ENCODE data around the gene CHKB.
"Not testable (repeated sequence)": the region's sequence is repeated elsewhere in the genome, so short reads cannot be mapped to it uniquely, and the experiment has no call there.

Gene CHKB

GRCh38 chr22:50547263-50547985 is 35.2 kb downstream of the CHKB start:
- DNase-seq = no peak

GRCh38 chr22:50546326-50547262 is 36.1 kb downstream of the CHKB start:
- no peak for DNase-seq

GRCh38 chr22:50545522-50546325 is 36.9 kb downstream of the CHKB start, which contains the start of gene KLHDC7B:
Gene KLHDC7B (plus strand): TSS chr22:50545899. CDS start chr22:50546244, 345 bp downstream.
- no peak for DNase-seq

- no peak for DNase-seq
Observed at GRCh38 chr22:50544746-50545253, 37.8 kb downstream of the CHKB start.

DNA sequence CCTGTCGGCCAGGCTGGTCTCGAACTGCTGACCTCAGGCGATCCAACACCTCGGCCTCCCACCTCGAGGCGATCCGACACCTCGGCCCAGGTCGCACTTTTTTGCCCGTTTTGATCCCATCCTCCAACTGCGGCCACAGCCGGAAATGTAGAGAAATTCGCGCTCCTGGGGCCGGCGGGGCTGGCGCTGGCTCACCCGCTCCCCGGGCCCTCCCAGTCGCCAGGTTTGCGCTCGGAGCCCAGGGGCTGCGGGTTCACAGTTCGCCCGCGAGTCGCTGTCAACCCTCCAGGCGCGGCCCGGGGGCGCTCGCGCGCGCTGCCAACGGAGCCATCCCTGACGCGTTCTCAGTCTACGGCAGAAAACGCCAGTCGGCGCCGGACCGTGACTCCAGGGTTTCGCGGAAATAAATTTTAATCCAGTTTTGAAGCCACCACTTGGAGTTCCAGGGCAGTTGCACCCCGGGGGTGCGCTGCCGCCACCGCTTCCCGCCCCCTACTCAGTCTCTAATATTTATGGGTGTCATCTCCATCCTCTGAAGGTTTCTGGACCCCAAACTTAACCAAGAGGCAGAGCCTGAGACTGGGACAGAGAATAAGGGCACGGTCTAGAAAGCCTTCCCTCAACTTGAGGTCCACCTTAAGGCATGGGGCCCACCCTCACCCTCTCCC is 38.4 kb downstream of the CHKB start:
- no peak for DNase-seq

- no peak for DNase-seq
Observed at GRCh38 chr22:50542416-50542927, 40.2 kb downstream of the CHKB start.

- not testable (repeated sequence) for DNase-seq
Observed at GRCh38 chr22:50541667-50542026, 41.0 kb downstream of the CHKB start.

DNA sequence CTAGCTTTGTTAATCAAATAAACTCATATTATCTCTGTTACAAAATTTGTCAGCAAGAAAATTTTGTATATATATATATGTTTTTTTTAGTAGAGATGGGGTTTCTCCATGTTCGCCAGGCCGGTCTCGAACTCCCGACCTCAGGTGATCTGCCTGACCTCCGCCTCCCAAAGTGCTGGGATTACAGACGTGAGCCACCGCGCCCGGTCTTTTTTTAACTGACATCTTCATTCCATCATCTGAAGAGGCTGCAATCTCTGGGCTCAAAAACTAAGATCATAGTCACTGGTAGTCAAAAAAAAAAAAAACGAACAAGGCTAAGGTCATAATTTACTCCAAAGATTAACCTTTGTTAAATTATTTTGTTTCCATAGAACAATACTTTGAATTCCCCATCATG is 42.3 kb downstream of the CHKB start:
- DNase-seq = no peak

GRCh38 chr22:50537765-50538164 is 44.9 kb downstream of the CHKB start:
- no peak for DNase-seq

- DNase-seq = no peak
Observed at GRCh38 chr22:50536226-50536625, 46.4 kb downstream of the CHKB start.

- DNase-seq = no peak
Observed at GRCh38 chr22:50535113-50535512, 47.5 kb downstream of the CHKB start.

- not testable (repeated sequence) for DNase-seq
Observed at GRCh38 chr22:50533856-50534711, 48.6 kb downstream of the CHKB start.

- no peak for DNase-seq
Observed at GRCh38 chr22:50532824-50533796, 49.5 kb downstream of the CHKB start.

GRCh38 chr22:50531962-50532674 is 50.5 kb downstream of the CHKB start:
- DNase-seq = peak; percentile 17

- DNase-seq = no peak
Observed at GRCh38 chr22:50531546-50531961, 51.1 kb downstream of the CHKB start.

DNA sequence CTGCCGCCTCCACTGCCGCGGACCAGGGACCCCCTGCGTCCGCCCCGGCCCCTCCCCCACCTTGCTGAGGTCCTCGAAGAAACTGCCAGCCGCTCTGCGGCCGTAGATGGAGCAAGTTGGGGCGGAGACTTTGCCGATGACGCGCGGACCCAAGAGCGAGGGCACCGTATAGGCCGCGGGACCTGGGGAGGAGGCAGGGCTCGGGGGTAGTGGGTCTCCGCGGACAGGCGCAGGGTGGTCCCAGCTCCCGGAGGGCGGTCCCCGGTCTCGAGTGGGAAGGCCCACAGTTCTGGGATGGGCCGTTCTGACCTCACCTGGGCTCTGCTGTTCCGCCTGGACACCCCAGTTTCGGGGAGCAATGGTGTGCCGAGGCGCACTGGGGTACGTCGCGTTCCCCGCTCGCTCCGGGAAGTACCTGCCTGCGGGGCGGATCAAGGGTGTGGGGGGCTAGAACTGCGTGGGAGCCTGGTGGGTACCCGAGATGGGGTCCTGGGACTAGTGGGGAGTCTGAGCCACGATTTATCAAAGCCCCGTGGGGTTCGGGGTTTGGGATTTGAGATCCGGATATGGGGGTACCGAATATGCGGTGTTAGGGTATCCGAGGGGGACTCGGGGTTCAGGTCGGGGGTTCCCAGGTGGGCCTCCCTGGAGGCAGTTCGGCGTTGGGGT is 51.6 kb downstream of the CHKB start:
- DNase-seq = peak; percentile 44

- peak; percentile 63 for DNase-seq
Observed at GRCh38 chr22:50530580-50530876, 52.1 kb downstream of the CHKB start.

- peak; percentile 63 for DNase-seq
Observed at GRCh38 chr22:50529897-50530579, 52.6 kb downstream of the CHKB start, which contains the start of gene TYMP. Gene TYMP (minus strand): TSS chr22:50530012. CDS start chr22:50529709, 303 bp downstream.

Measured in GOT3 (cell line).